HepG2 (cell line): Measurements from ENCODE around the gene MED15. TPM values are rescaled to one million over a fixed set of nuclear protein-coding genes. Genes with fewer than 3 reads are reported as not detected.

Experiments
- ATAC-seq: fragments of 200-7000 bp; cut with Tn5 transposase; 3 replicates; pipeline ENCODE4 v1.9.1; 2020; ENCODE audit warnings: mild to moderate bottlenecking, moderate library complexity
- BruUV-seq: library from RNA; stranded (reverse); fragments of 400-500 nt; replicated peaks from 2 replicates; lab custom pipeline; 2021; lab: Mats Ljungman, UMichigan
- CTCF ChIA-PET: fragments of 300-600 bp; formaldehyde crosslinking; extraction: SDS; loops from one replicate; lab custom pipeline; 2021; ENCODE audit warnings: low total read pairs, inconsistent platforms, low intra/inter-chr PET ratio; lab: Yijun Ruan, JAX
- POLR2A ChIA-PET: fragments of 350-600 bp; sonication (Branson Sonifier 250); formaldehyde crosslinking; loops from one replicate; lab custom pipeline; 2020; ENCODE audit warnings: antibody characterized with exemption, inconsistent platforms; lab: Yijun Ruan, JAX
- DNase-seq: peaks from one replicate; pipeline ENCODE4 v3.0.0-alpha.2; 2015; ENCODE audit warnings: low spot score
- FAIRE-seq: peaks from 3 replicates; lab custom pipeline; 2011; peaks lifted over from hg19 to GRCh38; lab: Jason Lieb, UNC
- H2AFZ ChIP-seq: one replicate; pipeline ENCODE4 v1.6.1; 2011; ENCODE audit warnings: low read length, inconsistent platforms
- H3K27ac ChIP-seq: fragments of 300-600 bp; 3 replicates; pipeline ENCODE4 v1.8.0; 2011; ENCODE audit warnings: mixed run types, mild to moderate bottlenecking, mixed read lengths, low read length, inconsistent platforms; ENCODE audit not compliant: insufficient read depth; ENCODE audit errors: extremely low read length
- H3K27me3 ChIP-seq, 2 experiments: fragments of 200-600 bp in 1 of 2; 2 replicates in 1 of 2; 3 replicates in 1 of 2; pipeline versions ENCODE4 v1.6.0 to v1.8.0; 2011; ENCODE audit warnings: low read length in 2 of 2, mild to moderate bottlenecking in 2 of 2, moderate library complexity in 2 of 2, inconsistent platforms in 1 of 2; ENCODE audit not compliant: insufficient read depth in 2 of 2, control insufficient read depth in 1 of 2
- H3K36me3 ChIP-seq, 2 experiments: fragments of 200-600 bp in 1 of 2; replicated peaks in 1 of 2; 2 replicates in 1 of 2; 3 replicates in 1 of 2; pipeline versions ENCODE4 v1.5.1 to v1.8.0; 2011; ENCODE audit warnings: low read length in 2 of 2, inconsistent platforms in 1 of 2; ENCODE audit not compliant: insufficient read depth in 2 of 2, control insufficient read depth in 1 of 2
- H3K4me1 ChIP-seq: 2 replicates; pipeline ENCODE4 v1.5.1; 2012; ENCODE audit warnings: low read length, inconsistent platforms; ENCODE audit not compliant: insufficient read depth
- H3K4me2 ChIP-seq: 2 replicates; pipeline ENCODE4 v1.6.0; 2011; ENCODE audit warnings: low read depth, low read length, inconsistent platforms
- H3K4me3 ChIP-seq, 3 experiments: fragments of 200-600 bp in 1 of 3; sonication (generic), shearing (Covaris generic) in 1 of 3; replicated peaks in 1 of 3; 2 replicates each; pipeline ENCODE4 v1.5.1; 2011 to 2016; ENCODE audit warnings: low read length in 3 of 3, inconsistent platforms in 2 of 3, low read depth in 2 of 3, mild to moderate bottlenecking in 2 of 3, control low read depth in 1 of 3, mixed read lengths in 1 of 3; ENCODE audit not compliant: insufficient read depth in 1 of 3
- H3K79me2 ChIP-seq: one replicate; pipeline ENCODE4 v1.6.1; 2011; ENCODE audit warnings: low read length, inconsistent platforms; ENCODE audit not compliant: insufficient read depth
- H3K9ac ChIP-seq: 2 replicates; pipeline ENCODE4 v1.6.0; 2011; ENCODE audit warnings: mild to moderate bottlenecking, low read depth, low read length, inconsistent platforms; ENCODE audit not compliant: insufficient read depth
- H3K9me3 ChIP-seq: 2 replicates; pipeline ENCODE4 v1.5.1; 2012; ENCODE audit warnings: mild to moderate bottlenecking, low read length
- H4K20me1 ChIP-seq: 2 replicates; pipeline ENCODE4 v1.6.0; 2011; ENCODE audit warnings: inconsistent platforms, mild to moderate bottlenecking, low read length, moderate library complexity; ENCODE audit not compliant: insufficient read depth
- HNRNPL ChIP-seq: fragments of 200-400 bp; formaldehyde crosslinking; IDR thresholded peaks from 2 replicates; pipeline ENCODE4 v1.6.1; 2017; ENCODE audit warnings: mild to moderate bottlenecking, low read depth, low read length
- SKI ChIP-seq: fragments of 450-650 bp; IDR thresholded peaks from one replicate; pipeline ENCODE4 v1.6.1; 2018; ENCODE audit warnings: mild to moderate bottlenecking; ENCODE audit not compliant: partially characterized antibody
- TBX3 ChIP-seq: fragments of 450-650 bp; IDR thresholded peaks from 2 replicates; pipeline ENCODE4 v1.6.1; 2017; ENCODE audit warnings: antibody characterized with exemption, mild to moderate bottlenecking, inconsistent platforms, borderline replicate concordance
- ZNF138 ChIP-seq: sonication (generic); formaldehyde crosslinking; IDR thresholded peaks from 2 replicates; pipeline ENCODE4 v1.5.0; 2020; ENCODE audit warnings: mild to moderate bottlenecking, low read depth, missing genetic modification reagents
- ZNF263 ChIP-seq: sonication (generic); formaldehyde crosslinking; IDR thresholded peaks from 2 replicates; pipeline ENCODE4 v1.4.0; 2020; ENCODE audit warnings: missing genetic modification reagents
- WGBS: methylation state at CpG from one replicate; pipeline ENCODE4 v1.1.6; 2017; ENCODE audit warnings: low lambda C conversion rate; 5-methylcytosine and 5-hydroxymethylcytosine counted together
- in situ Hi-C: cut with HindIII; loops from 2 replicates; pipeline ENCODE4 v1.10.0; 2017; ENCODE audit warnings: low pct_unique_long_range_greater_than_20kb; ENCODE audit not compliant: extremely low pct_ligation_motif_present
- intact Hi-C: fragments of 100-400 bp; cut with micrococcal nuclease; formaldehyde crosslinking; loops from one replicate; pipeline ENCODE4 v1.10.0; 2022; ENCODE audit not compliant: unreplicated experiment
- polyA plus RNA-seq, 8 experiments: library from polyadenylated mRNA; depleted of rRNA in 3 of 8; stranded (reverse) in 7 of 8; unstranded in 1 of 8; fragments of >200 nt; fragmentation: Illumina TruSeq in 4 of 8; extraction: Trizol in 4 of 8; gene quantifications; 2 replicates each; pipeline versions ENCODE4 v1.2.1 to v1.2.3, GENCODE V29; 2011 to 2016; ENCODE audit warnings: low read depth in 4 of 8, missing spikeins in 1 of 8, mixed read lengths in 1 of 8; ENCODE audit not compliant: insufficient read depth in 1 of 8
- total RNA-seq, 5 experiments: library from RNA; depleted of rRNA; stranded (reverse); fragments of >200 nt; fragmentation: Illumina TruSeq; extraction: Trizol; gene quantifications; 2 replicates each; pipeline ENCODE4 v1.2.3, GENCODE V29; 2016; ENCODE audit warnings: low read depth in 1 of 5
- TF ChIP-seq, protein P1 (sequence below): IDR thresholded peaks from 2 replicates; pipeline ENCODE4 v1.6.1; 2012; ENCODE audit warnings: low read length, improper control_type of control experiment

The MED15 gene
- total and polyA plus RNA-seq, 2 of the 13 experiments (the other 11 are each of a cell fraction or from before 2014, with no cell fraction given), result 14.3 to 27.0 TPM

DNA sequence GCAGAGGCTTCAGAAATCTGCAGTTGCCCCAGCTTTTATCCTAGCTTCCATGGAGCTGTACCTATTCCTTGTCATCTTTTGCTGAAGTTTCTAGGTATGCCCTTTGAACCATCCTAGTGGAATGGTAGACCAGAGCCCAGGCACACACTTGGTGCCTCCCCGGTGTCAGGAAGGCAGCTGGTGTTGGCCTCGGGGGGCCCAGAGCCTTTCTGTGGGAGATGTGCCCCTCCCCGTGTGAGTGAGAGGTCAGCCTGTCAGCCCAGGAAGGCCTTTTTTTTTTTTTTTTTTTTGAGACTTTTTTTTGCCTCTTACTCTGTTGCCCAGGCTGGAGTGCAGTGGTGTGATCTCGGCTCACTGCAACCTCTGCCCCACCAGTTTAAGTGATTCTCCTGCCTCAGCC lies 58.4 kb downstream of the MED15 start (continued):
- TF ChIP-seq, protein P1, sequence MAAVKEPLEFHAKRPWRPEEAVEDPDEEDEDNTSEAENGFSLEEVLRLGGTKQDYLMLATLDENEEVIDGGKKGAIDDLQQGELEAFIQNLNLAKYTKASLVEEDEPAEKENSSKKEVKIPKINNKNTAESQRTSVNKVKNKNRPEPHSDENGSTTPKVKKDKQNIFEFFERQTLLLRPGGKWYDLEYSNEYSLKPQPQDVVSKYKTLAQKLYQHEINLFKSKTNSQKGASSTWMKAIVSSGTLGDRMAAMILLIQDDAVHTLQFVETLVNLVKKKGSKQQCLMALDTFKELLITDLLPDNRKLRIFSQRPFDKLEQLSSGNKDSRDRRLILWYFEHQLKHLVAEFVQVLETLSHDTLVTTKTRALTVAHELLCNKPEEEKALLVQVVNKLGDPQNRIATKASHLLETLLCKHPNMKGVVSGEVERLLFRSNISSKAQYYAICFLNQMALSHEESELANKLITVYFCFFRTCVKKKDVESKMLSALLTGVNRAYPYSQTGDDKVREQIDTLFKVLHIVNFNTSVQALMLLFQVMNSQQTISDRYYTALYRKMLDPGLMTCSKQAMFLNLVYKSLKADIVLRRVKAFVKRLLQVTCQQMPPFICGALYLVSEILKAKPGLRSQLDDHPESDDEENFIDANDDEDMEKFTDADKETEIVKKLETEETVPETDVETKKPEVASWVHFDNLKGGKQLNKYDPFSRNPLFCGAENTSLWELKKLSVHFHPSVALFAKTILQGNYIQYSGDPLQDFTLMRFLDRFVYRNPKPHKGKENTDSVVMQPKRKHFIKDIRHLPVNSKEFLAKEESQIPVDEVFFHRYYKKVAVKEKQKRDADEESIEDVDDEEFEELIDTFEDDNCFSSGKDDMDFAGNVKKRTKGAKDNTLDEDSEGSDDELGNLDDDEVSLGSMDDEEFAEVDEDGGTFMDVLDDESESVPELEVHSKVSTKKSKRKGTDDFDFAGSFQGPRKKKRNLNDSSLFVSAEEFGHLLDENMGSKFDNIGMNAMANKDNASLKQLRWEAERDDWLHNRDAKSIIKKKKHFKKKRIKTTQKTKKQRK, result no peak
- no peak for TF ChIP-seq HNRNPL

DNA sequence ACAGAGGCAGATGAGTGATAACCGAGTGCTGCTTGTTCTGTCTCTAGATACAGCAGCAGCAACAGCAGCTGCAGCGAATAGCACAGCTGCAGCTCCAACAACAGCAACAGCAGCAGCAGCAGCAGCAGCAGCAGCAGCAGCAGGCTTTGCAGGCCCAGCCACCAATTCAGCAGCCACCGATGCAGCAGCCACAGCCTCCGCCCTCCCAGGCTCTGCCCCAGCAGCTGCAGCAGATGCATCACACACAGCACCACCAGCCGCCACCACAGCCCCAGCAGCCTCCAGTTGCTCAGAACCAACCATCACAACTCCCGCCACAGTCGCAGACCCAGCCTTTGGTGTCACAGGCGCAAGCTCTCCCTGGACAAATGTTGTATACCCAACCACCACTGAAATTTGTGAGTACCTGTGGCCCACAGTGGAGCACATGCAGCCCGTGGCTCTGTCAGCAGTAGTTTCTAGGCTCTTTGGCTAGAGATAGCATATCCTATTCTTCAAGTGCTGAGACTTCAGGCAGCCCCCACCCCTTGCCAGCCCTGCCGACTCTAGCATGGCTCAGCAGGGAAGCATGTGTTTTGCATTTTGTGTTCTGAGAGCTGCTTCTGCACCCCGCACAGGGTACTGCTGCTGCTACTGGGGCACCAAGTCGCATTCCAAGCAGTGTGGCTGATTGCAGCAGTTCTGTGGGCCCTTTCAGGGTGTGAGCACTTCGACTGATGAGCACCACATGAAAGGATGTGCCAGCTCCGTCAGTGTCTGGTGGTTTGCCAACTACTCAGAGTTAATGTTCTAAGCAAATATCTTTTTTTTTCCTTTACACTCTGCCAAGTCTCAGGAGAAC lies 59.2 kb downstream of the MED15 start:
- CTCF ChIA-PET, result no interaction called here
- no peaks in the 10 kb centered on the region for H3K9me3 ChIP-seq
- H3K4me1 ChIP-seq, result no peaks in the 10 kb centered on the region
- intact Hi-C loops, result no loop called here
- DNase-seq, result no peak
- H3K4me2 ChIP-seq, result no peak overlapping the region
- BruUV-seq, result no TSS peak
- H3K27me3 ChIP-seq, result no peaks in the 10 kb centered on the region
- in situ Hi-C loops, result no loop called here
- H3K27ac ChIP-seq, result no peak overlapping the region
- ATAC-seq, result no peak
- no peak overlapping the region for H2AFZ ChIP-seq
- H3K4me3 ChIP-seq, result no peak overlapping the region
- H3K9ac ChIP-seq, result no peak overlapping the region
- WGBS, result 94% methylated on average over 8 of the region's 14 CpGs
- peaks cover 48 to 86% of the 10 kb centered on the region in 2 experiments for H3K36me3 ChIP-seq
- 0 out of 2 replicates have a peak, but pooled peaks cover 3% of the 10 kb centered on the region for H4K20me1 ChIP-seq
- TF ChIP-seq TBX3 (no peak), ZNF263 (CRISPR knock-in tag) (no peak), ZNF138 (CRISPR knock-in tag) (no peak), SKI (no peak)
- TF ChIP-seq, all 625 proteins: peak for 0
- POLR2A ChIA-PET, result no interaction called here
- H3K79me2 ChIP-seq, result no peaks in the 10 kb centered on the region
- FAIRE-seq, result no peak
